HG02973 (cell line): ENCODE data around the gene VPREB1.
"Not testable (repeated sequence)": the region's sequence is repeated elsewhere in the genome, so short reads cannot be mapped to it uniquely, and the experiment has no call there.

ENCODE experiments used
- ATAC-seq: cut with Tn5 transposase; IDR thresholded peaks from one replicate; pipeline ENCODE4 v1.9.1; 2021; ENCODE audit warnings: moderate library complexity; ENCODE audit not compliant: unreplicated experiment

Gene VPREB1

DNA sequence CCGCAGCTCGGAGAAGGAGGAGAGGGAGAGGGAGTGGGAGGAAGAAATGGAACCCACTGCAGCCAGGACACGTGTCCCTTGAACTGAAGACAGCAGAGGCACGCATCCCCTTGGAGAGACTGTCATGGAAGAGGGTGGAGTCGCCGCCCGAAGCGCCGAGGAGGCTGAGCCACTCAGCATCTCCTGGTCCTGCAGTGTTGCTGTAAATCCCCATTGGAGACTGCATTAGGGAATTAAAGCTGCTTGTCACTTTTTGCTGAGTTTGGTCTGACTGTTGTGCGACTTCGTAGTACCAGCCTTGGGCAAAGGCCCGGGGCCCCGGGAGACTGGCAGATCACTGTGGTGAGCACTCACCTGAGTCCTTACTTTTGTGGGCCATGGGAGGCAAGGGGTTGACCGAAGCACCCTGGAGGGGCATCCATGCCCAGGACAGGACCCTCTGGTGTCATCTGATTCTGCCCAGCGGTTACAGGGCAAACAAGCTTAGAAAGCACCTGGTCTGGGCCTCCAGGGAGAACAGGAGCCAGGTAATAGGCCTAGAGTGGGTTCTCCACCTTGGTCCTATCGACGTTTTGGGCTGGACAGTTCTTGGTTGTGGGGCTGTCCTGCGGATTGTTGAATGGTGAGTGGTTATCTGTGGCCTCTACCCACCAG lies 797 bp downstream of the VPREB1 start:
- no peak for ATAC-seq

DNA sequence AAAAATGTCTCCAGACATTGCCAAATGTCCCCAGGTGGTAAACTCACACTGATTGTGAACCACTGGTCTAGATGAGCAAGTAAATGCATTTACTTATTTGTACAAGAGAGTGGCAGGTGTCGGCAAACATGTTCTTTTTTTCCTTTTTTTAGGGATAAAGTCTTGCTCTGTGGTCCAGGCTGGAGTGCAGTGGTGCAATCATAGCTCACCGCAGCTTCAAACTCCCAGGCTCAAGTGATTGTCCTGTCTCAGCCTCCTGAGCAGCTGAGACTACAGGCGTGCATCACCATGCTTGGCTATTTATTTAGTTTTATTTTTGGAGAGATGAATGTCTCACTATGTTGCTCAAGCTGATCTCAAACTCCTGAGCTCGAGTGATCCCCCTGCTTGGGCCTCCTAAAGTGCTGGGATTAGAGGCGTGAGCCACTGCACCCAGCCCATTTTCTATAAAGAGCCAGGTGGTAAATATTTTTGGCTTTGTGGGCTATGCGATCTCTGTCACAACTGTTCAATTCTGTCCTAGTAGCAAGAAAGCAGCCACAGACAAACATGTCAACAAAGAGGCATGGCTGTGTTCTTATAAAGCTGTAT lies 1.4 kb downstream of the VPREB1 start:
- ATAC-seq, result no peak

DNA sequence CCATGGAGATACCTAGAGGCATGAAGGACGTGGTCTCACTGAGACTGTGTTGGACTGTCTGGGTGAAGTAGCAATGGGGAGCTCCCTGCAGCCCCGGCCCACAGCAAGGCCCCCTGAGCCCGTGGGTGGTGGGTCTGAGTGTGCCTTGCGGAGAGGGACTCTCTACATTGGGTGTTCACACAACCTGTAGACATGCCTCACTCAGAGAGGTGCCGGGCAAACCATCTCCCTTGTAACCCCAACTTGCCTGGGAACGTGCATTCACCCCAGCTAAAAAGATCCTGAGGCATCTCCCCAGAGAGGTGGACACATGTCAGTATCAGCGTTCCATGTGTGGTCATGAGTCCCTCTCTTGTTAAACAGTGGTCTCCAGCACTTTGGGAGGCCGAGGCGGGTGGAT lies 2.1 kb downstream of the VPREB1 start:
- ATAC-seq, result no peak

DNA sequence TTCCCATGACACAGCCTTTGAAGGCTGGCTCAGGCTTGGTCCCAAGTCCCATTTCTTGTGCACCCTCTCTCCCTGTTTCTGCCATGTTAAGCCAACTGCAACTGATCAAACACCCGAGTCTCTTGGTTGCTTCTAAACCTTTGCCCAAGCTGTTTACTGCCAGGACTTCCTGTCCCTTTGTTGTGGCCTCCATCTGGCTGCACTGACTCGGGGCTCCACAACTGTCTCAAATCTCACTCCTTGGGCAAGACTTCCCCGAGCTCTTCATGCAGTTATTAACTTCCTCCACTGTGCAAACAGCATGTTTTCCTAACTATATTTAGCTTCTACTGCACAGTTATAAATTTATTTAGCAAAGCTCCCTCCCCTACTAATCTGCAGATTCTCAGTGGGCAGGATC lies 4.3 kb downstream of the VPREB1 start:
- no peak for ATAC-seq

DNA sequence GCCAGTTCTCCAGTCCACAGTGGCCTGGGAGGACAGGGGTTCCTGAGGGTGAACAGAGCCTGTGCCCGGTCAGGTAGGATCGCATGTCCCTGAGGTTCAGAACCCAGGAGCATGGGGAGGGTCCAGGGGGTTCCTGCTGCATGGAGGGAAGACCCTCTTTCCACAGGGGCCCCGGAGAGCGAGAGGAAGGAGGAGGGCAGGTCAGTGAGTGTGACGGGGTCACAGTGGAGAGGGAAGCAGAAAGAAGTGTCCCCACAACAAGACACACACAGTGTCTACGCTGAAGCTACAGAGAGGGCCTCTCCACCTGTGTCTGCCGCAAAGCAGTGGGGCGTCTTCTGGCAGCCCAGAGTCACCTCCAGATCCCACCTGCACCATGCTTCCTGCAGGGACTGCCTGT lies 6.1 kb downstream of the VPREB1 start:
- ATAC-seq, result not testable (repeated sequence)

DNA sequence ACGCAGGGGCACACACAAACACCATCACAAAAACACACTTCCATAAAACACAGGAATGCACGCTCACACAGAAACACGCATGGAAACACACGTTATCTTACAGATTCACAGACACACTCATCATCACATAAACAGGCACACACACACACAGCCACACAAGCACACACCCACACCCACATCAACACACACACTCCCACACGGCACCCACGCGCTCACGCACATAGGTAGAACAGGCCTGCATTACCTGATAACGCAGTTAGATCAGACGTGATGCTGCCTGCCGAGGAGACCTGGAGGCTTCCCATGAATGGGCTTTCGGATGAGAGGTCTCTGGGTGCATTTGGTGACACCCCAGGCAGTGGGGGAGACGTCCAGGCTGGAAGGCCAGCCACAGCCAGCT lies 11.5 kb downstream of the VPREB1 start:
- not testable (repeated sequence) for ATAC-seq

DNA sequence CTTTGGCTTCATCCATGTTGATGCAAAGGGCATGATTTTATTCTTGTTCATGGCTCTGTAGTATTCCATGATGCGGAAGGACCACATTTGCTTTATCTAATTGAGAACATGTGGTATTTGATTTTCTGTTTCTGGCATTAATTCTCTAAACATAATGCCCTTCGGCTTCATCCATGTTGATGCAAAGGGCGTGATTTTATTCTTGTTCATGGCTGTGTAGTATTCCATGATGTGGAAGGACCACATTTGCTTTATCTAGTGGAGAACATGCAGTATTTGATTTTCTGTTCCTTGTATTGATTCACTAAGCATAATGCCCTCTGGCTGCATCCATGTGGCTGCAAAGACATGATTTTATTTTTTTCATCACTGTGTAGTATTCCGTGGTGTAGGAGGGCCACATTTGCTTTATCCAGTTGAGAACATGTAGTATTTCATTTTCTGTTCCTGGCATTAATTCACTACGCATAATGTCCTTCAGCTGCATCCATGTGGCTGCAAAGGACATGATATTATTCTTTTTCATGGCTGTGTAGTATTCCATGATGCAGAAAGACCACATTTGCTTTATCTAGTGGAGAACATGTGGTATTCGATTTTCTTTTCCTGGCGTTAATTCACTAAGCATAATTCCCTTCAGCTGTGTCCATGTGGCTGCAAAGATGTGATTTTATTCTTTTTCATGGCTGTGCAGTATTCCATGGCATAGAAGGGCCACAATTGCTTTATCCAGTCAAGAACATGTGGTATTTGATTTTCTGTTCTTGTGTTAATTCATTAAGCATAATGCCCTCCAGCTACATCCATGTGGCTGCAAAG lies 14.2 kb downstream of the VPREB1 start:
- ATAC-seq, result not testable (repeated sequence)

DNA sequence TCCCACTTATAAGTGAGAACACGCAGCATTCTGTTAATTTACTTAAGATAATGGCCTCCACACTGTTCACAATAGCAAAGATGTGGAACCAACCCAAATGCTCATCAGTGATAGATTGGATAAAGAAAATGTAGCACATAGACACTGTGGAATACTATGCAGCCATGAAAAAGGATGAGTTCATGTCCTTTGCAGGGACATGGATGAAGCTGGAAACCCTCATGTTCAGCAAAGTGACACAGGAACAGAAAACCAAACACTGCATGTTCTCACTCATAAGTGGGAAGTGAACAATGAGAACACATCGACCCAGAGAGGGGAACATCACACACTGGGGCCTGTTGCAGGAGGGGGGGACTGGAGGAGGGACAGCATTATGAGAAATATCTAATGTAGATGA lies 15.6 kb downstream of the VPREB1 start:
- ATAC-seq, result not testable (repeated sequence)

DNA sequence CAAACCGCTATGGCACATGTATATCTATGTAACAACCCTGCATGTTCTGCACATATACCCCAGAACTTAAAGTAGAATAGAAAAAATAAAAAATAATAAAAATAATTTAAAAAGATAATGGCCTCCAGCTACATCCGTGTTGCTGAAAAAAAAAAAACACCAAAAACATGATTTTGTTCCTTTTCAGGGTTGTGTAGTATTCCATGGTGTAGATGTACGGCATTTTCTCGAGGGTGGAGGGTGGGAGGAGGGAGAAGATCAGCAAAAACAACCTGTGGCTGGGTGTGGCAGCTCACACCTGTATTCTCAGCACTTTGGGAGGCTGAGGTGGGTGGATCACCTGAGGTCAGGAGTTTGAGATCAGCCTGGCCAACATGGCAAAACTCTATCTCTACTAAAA lies 16.0 kb downstream of the VPREB1 start:
- not testable (repeated sequence) for ATAC-seq

DNA sequence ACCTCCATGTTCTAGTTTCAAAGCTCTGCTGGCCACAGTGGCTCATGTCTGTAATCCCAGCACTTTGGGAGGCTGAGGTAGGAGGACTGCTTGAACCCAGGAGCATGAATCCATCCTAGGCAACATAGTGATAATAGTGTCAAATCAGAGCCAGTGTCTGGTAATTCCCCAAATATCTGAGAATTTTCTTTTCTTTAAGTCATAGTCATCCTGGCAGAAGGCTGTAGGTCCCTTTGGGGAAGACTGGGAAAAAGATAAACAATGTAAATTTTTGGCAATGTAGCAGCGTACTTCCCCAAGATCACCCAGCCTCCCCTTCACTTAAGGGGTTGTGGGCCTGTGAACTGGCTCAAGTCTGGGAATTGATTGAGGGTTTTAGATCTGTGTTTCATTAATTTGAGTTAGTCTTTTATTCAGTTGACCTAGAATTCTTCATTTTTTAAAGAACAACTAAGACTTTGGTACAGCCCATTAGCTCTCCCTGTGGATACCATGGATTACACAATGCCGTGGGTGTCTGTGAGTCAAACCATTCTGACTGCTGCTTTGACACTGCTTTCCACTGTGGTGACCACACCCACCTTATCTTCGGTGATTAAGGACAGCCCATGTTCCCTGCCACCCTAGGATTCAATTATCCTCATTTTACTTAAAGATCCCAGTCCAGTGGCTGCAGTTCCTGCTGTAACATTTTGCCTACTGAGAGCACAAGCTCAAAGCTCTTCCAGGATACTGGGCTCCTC lies 17.9 kb downstream of the VPREB1 start:
- not testable (repeated sequence) for ATAC-seq

DNA sequence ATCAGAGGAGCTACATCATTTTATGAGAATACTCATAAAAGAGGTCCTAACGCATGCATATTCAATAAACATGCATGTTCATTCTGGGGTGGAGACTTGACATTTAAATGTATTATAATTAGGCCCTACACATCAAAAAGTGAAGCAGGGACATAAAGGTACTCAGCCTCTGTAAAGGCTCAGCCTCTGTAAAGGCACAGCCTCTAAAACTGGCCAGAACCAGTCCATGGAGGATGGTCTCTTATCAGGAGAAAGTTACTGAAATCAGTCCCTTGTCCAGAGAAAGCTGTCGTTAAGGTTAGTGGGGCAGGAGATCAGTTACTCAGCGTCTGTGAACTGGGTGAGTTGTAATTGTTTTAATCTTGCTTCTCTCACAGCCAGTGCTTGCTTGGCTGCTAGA lies 19.2 kb downstream of the VPREB1 start:
- ATAC-seq, result not testable (repeated sequence)

DNA sequence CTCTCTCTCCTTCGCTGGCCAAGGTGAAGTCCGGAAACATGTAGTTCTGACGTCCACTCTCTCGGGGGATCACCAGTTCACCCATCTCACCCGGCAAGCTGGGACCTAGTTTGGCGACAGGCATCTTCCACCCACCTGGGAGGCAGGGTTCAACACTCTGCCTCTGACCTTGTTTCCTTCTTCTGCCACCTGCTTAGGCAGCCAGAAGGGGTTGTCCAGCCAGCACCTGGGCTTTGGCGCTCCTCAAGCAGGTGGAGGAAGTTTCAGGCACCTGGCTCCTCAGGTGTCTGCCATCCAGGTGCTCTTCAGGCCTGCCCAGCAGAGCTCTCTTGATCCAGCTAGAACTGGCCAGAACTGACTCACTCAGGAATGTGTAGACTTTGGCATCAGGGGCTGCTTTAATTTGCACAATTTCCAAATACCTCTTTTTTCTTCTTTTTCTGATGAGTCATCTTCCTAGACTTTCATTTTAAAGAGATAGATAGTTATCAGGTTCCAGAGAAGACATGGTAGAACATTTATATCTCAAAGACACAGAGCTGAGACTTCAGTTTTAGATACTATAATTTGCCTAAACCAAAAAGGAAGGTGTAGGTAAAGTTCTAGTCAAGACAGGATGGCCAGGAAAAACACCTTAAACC lies 25.6 kb downstream of the VPREB1 start:
- ATAC-seq, result not testable (repeated sequence)

DNA sequence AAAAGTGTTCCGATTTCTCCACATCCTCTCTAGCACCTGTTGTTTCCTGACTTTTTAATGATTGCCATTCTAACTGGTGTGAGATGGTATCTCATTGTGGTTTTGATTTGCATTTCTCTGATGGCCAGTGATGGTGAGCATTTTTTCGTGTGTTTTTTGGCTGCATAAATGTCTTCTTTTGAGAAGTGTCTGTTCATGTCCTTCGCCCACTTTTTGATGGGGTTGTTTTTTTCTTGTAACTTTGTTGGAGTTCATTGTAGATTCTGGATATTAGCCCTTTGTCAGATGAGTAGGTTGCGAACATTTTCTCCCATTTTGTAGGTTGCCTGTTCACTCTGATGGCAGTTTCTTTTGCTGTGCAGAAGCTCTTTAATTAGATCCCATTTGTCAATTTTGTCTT lies 32.8 kb downstream of the VPREB1 start:
- ATAC-seq, result not testable (repeated sequence)

DNA sequence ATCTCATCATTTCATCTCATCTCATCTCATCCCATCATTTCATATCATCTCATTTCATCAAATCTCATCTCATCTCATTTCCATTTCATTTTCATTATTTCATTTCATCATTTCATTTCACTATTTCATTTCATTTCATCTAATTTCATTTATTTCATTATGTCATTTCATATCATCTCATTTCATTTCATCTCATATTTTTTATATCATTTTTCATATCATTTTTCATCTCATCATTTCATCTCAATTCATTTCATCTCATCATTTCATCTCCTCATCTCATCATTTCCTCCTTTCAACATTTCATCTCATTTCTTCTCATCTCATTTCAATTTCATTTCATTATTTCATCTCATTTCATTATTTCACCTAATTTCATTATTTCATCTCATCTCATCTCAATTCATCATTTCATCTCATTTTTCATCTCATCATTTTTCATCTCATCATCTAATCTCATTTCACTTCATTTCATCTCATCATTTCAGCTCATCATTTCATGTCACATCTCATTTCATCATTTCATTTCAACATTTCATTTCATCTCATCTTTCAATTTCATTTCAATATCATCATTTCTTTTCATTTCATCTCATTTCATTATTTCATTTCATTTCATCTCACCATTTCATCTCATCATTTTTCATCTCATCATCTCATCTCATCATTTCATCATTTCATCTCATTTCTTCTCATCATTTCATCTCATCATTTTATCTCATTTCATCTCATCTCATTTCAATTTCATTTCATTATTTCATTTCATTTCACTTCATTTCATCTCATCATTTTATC lies 40.6 kb downstream of the VPREB1 start:
- not testable (repeated sequence) for ATAC-seq

DNA sequence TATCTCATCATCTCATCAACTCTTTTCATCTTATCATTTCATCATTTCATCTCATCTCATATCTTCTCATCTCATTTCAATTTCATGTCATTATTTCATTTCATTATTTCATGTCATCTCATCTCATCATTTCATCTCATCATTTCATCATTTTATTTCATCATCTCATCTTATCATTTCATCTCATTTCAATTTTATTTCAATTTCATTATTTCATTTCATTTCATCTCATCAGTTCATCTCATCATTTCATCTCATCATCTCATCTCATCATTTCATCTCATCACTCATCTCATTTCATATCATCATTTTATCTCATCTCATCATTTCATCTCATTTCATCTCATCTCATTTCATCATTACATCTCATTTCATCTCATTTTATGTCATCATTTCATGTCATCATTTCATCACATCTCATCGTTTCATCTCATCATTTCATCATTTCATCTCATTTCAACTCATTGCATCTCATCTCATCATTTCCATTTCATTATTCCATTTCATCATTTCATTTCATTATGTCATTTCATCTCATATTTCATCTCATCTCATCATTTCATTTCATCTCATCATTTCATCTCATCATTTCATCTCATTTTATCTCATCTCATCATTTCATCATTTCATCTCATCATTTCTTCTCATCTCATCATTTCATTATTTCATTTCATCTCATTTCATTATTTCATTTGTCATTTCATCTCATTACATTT lies 42.0 kb downstream of the VPREB1 start:
- not testable (repeated sequence) for ATAC-seq

DNA sequence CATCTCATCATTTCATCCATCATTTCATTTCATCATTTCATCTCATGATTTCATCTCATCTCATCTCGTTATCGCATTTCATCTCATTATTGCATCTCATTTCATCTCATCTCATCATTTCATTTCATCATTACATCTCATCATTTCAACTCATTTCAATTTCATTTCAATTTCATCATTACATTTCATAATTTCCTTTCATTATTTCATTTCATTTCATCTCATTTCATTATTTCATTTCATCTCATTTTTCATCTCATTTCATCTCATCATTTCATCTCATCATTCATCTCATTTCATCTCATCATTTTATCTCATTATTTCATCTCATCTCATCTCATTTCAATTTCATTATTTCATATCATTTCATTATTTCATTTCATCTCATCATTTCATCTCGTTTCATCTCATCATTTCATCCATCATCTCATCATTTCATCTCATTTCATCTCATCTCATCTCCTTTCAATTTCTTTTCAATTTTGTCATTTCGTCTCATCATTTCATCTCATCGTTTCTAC lies 42.6 kb downstream of the VPREB1 start:
- ATAC-seq, result not testable (repeated sequence)

DNA sequence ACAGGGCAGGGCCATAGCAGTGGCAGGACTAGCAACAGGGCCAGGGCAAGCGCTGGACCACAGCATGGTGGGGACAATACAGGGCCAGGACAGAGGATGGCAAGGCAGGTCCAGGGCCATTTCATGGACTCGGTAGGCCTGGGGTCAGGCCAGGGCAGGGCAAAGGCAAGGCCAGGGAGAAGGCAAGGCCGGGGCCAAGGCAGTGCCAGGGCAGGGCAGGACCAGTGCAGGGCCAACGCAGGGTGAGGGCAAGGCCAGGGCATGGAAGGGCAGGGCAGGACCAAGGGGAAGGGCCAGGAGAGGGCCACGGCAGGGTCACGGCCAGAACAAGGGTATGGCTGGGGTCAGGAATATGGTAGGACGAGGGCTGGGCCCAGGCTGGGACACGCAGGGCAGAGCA lies 45.1 kb downstream of the VPREB1 start:
- ATAC-seq, result not testable (repeated sequence)

DNA sequence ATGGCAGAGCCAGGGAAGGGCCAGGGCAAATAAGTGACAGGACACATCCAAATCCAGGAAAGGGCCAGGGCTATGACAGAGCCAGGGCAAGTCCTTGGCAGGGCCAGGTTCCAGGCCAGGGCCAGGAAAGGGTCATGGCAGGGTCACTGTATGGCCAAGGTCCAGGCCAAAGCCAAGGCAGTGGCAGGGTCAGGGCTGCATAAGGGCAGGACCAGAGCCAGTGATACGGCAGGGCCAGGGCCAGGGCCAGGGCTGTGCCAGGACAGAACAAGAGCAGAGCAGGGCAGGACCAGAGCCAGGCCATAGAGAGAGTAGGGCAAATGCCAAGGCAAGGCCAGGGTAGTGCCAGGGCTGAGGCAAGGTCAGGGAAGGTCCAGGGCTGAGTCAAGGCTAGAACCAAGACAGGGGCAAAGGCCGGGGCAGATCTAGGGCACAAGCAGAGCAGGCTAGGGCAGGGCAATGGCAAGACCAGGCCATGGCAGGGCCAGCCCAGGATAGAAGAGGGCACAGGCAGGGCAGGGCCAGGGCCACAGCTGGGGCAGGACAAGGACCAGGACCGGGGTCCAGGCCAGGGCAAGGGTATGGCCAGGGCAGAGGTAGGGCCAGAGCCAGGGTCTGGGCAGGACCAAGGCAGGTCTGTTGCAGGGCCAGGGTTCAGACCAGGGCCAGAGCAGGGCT lies 46.7 kb downstream of the VPREB1 start:
- ATAC-seq, result not testable (repeated sequence)

DNA sequence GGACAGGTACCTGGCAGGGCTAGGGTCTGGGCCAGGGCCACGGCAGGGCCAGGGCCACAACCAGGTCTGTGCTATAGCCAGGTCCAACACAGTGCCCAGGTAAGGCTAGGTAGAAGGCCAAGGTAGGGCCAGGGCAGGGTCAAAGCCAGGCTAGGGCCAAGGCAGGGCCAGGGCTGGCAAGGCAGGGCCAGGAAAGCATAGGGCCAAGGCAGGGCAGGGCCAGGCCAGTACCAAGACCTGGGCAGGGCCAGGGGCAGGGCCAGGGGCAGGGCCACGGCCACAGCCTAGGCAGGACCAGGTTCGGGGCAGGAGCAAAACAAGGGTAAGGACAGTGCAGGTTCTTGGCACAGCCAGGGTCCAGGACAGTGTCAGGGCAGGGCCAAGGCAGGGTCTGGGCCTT lies 48.1 kb downstream of the VPREB1 start:
- ATAC-seq, result not testable (repeated sequence)
